Panc1 (cell line): ENCODE data around the gene PHF10.
"Not testable (repeated sequence)": the region's sequence is repeated elsewhere in the genome, so short reads cannot be mapped to it uniquely, and the experiment has no call there.

Experiments
- CTCF ChIP-seq: fragments of 450-650 bp; IDR thresholded peaks from 2 replicates; pipeline ENCODE4 v1.5.1; 2017; ENCODE audit warnings: mild to moderate bottlenecking
- SIN3A ChIP-seq: IDR thresholded peaks from 2 replicates; pipeline ENCODE4 v1.6.1; 2012; ENCODE audit warnings: low read depth, mild to moderate bottlenecking, low read length, moderate library complexity, borderline replicate concordance; ENCODE audit not compliant: insufficient read depth

GRCh38 chr6:169697115-169697514, 27.2 kb downstream of the PHF10 start:
- not testable (repeated sequence) for TF ChIP-seq SIN3A, CTCF
